Tibial nerve (tissue), 4 donors: ENCODE data around the gene FBXL19. TPM values are rescaled to one million over a fixed set of nuclear protein-coding genes. Genes with fewer than 3 reads are reported as not detected.

Experiments used
- DNase-seq, 2 donors: peaks; one replicate each; pipeline ENCODE4 v3.0.0-alpha.2; 2019; ENCODE audit warnings: low spot score in 2 of 2
- H3K27ac ChIP-seq, 4 donors: fragments of 200-600 bp; sonication (generic) in 3 of 4; one replicate each; pipeline ENCODE4 v1.5.1; 2017 to 2019; ENCODE audit warnings: mild to moderate bottlenecking in 1 of 4
- H3K27me3 ChIP-seq, 2 donors: fragments of 200-600 bp; sonication (generic) in 1 of 2; one replicate each; pipeline versions ENCODE4 v1.5.1 to v1.6.0; 2017 to 2019
- H3K36me3 ChIP-seq, 3 donors: fragments of 200-600 bp; sonication (generic); one replicate each; pipeline ENCODE4 v1.5.1; 2018 to 2019
- H3K4me1 ChIP-seq, 4 donors: fragments of 200-600 bp; sonication (generic) in 3 of 4; one replicate each; pipeline ENCODE4 v1.5.1; 2017 to 2019
- H3K4me3 ChIP-seq, 4 donors: fragments of 200-600 bp; sonication (generic) in 3 of 4; one replicate each; pipeline ENCODE4 v1.5.1; 2017 to 2019; ENCODE audit warnings: mild to moderate bottlenecking in 1 of 4, moderate library complexity in 1 of 4
- H3K9me3 ChIP-seq, 4 donors: fragments of 200-600 bp; sonication (generic) in 3 of 4; one replicate each; pipeline ENCODE4 v1.5.1; 2017 to 2019
- CTCF ChIP-seq, 5 experiments: fragments of 200-600 bp in 3 of 5; fragments of 450-650 bp in 2 of 5; sonication (generic) in 3 of 5; IDR thresholded peaks; one replicate each; pipeline ENCODE4 v1.5.1; 2016 to 2019; ENCODE audit warnings: antibody characterized with exemption in 5 of 5, mild to moderate bottlenecking in 3 of 5, moderate library complexity in 2 of 5
- EP300 ChIP-seq, 2 donors: sonication (generic); formaldehyde crosslinking; IDR thresholded peaks; one replicate each; pipeline ENCODE4 v1.6.1; 2017; ENCODE audit warnings: antibody characterized with exemption in 2 of 2, mild to moderate bottlenecking in 1 of 2
- POLR2A ChIP-seq, 2 donors: fragments of 450-650 bp; IDR thresholded peaks; one replicate each; pipeline ENCODE4 v1.6.1; 2017; ENCODE audit warnings: antibody characterized with exemption in 2 of 2, mild to moderate bottlenecking in 2 of 2, moderate library complexity in 2 of 2
- WGBS, 2 donors: methylation state at CpG; one replicate each; pipeline ENCODE4 v1.1.5; 2018; 5-methylcytosine and 5-hydroxymethylcytosine counted together
- total RNA-seq, 4 donors: library from RNA; depleted of rRNA; stranded (reverse); fragments of >200 nt; gene quantifications; one replicate each; pipeline ENCODE4 v1.1.0, GENCODE V29; 2016

FBXL19 gene
- total RNA-seq, 4 donors from 2014 or later, result 7.4 to 25.8 (median 16.7) TPM

GRCh38 chr16:30969246-30969842 is 46.0 kb downstream of the FBXL19 start:
- no peak for DNase-seq

DNA sequence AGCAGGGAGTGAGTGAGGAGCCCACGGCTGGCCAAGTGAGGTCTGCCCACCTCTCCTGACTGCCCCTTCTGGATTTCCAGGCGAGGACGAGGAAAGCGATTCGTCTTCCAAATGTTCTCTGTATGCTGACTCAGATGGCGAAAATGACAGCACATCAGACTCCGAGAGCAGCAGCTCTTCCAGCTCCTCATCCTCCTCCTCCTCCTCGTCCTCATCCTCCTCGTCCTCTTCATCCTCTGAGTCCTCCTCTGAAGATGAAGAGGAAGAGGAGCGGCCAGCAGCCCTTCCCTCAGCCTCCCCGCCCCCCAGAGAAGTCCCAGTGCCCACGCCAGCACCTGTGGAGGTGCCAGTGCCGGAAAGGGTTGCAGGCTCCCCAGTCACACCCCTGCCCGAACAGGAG is 47.9 kb downstream of the FBXL19 start:
- WGBS, 2 donors, result 93 to 96% methylated on average over 14 of the region's 14 CpGs

More at GRCh38 chr16:30969246-30969842, 46.0 kb downstream of the FBXL19 start:
- TF ChIP-seq POLR2A (IDR thresholded peaks at IDR 0.05) (no peak), CTCF (IDR thresholded peaks at IDR 0.05) (no peak), EP300 (IDR thresholded peaks at IDR 0.05) (no peak)
- no peak overlapping the region for H3K4me3 ChIP-seq
- H3K9me3 ChIP-seq, result no peaks in the 10 kb centered on the region
- no peaks in the 10 kb centered on the region for H3K27me3 ChIP-seq
- H3K4me1 ChIP-seq, result no peaks in the 10 kb centered on the region
- no peak overlapping the region for H3K27ac ChIP-seq
- H3K36me3 ChIP-seq, result peaks cover 3 to 100% (median 47%) of the 10 kb centered on the region in 3 donors
- 91 to 92% methylated on average over 19 of the region's 19 CpGs for WGBS, 2 donors

DNA sequence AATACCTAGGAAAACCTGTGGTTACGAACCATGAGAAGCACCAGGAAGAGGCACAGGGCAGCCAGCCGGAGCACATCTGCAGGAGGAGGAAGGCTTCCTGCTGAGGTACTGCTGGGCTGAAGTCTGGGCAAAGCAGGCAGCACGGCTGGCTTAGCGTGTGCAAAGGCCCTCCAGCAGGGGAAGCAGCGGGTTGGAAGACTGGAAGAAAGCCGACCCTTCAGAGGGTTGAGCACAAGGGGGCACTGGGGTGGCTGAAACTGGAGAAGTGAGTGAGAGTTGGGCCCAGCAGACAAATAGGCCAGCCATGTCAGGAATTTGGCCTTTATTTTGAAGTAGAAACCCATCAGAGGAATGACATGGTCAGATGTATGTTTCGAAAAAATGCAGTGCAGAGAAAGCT is 49.5 kb downstream of the FBXL19 start:
- DNase-seq, result no peak
- Histone ChIP-seq H3K4me3 (no peak overlapping the region), H3K4me1 (no peaks in the 10 kb centered on the region), H3K27ac (no peak overlapping the region), H3K36me3 (peaks cover 3 to 100% (median 37%) of the 10 kb centered on the region in 3 donors), H3K27me3 (no peaks in the 10 kb centered on the region), H3K9me3 (no peaks in the 10 kb centered on the region)
- no peak for TF ChIP-seq EP300 (IDR thresholded peaks at IDR 0.05)
- WGBS, 2 donors, result 61 to 78% methylated on average over 7 of the region's 7 CpGs

More for the DNA sequence above, 47.9 kb downstream of the FBXL19 start:
- Histone ChIP-seq H3K4me1 (no peaks in the 10 kb centered on the region), H3K27ac (no peak overlapping the region), H3K36me3 (peaks cover 3 to 100% (median 37%) of the 10 kb centered on the region in 3 donors), H3K4me3 (no peak overlapping the region), H3K9me3 (no peaks in the 10 kb centered on the region), H3K27me3 (no peaks in the 10 kb centered on the region)
- TF ChIP-seq EP300 (IDR thresholded peaks at IDR 0.05) (no peak), POLR2A (IDR thresholded peaks at IDR 0.05) (no peak), CTCF (IDR thresholded peaks at IDR 0.05) (no peak)
- DNase-seq, result no peak

GRCh38 chr16:30974348-30974747 is 51.0 kb downstream of the FBXL19 start:
- no peak overlapping the region for H3K27ac ChIP-seq
- no peaks in the 10 kb centered on the region for H3K4me1 ChIP-seq
- no peaks in the 10 kb centered on the region for H3K27me3 ChIP-seq
- no peak overlapping the region for H3K4me3 ChIP-seq
- TF ChIP-seq POLR2A (IDR thresholded peaks at IDR 0.05), result no peak
- TF ChIP-seq CTCF (IDR thresholded peaks at IDR 0.05), result no peak
- TF ChIP-seq EP300 (IDR thresholded peaks at IDR 0.05), result no peak
- 92 to 96% methylated on average over 6 of the region's 6 CpGs for WGBS, 2 donors
- peaks cover 3 to 100% (median 37%) of the 10 kb centered on the region in 3 donors for H3K36me3 ChIP-seq
- no peak for DNase-seq
- no peaks in the 10 kb centered on the region for H3K9me3 ChIP-seq

DNA sequence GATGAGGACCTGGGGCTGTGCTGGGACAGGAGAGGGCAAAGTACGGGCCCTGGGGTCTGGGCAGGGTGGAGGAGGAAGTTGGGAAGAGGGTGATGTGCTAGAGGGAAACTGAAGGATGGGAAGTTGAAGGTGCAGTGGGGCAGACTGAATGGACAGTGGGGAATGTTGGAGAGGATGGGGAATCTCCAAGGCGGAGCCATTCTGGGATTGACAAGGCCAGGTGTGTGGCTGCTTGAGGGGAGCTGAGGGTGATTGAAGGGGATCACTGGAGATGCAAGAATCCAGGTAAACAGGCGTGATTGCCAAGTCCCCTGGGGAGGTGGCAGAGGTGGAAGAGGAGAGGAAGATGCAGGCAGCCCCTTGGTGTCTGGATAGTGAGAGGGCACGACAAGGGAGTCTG is 53.1 kb downstream of the FBXL19 start:
- Histone ChIP-seq H3K9me3 (no peaks in the 10 kb centered on the region), H3K4me3 (no peak overlapping the region), H3K36me3 (peaks cover 3 to 100% (median 31%) of the 10 kb centered on the region in 3 donors), H3K4me1 (no peaks in the 10 kb centered on the region), H3K27me3 (no peaks in the 10 kb centered on the region), H3K27ac (no peak overlapping the region)
- no peak for DNase-seq
- TF ChIP-seq CTCF (IDR thresholded peaks at IDR 0.05) (no peak), EP300 (IDR thresholded peaks at IDR 0.05) (no peak), POLR2A (IDR thresholded peaks at IDR 0.05) (no peak)
- 85 to 91% methylated on average over 4 of the region's 4 CpGs for WGBS, 2 donors
